HG03108 (cell line): ENCODE results near the gene CEP131.

Source experiments
- ATAC-seq: cut with Tn5 transposase; IDR thresholded peaks from one replicate; pipeline ENCODE4 v1.9.1; 2021; ENCODE audit warnings: moderate library complexity; ENCODE audit not compliant: unreplicated experiment

Gene CEP131

DNA sequence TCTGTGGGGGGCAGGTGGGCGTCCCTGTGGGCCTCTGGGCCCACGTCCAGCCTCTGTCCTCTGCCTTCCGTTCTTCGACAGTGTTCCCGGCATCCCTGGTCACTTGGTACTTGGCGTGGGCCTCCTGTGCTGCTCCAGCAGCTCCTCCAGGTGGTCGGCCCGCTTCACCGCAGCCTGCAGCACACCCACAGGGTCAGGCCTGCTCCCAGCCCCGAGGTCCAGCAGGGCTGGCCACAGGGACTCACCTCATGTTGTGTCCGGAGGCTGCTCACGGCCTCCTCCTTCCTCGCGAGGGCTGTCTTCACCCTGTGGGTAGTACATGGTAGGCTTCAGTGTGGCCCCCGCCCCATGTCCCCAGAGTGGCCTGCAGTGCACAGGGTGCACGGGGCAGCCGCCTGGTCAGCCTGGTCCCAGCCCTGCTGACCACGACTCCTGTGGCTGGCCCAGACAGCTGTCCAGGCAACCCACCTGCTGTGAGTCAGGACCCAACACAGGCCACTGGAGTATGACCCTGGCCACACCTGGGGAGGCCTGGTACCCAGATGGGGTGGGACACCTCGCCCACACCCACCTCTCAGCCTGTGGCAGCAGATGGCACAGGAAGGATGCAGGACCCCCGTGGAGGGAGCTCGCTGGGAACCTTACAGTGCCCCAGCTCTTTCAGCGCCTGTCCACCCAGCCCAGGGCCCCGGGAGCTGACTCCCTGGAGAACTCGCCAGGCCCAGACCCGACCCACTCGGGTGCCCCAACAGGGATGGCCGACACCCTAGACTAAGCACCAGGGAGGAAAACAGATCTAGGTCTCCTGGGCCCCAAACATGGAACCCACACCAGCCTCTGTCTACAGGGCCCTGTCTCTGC is 32.9 kb downstream of the CEP131 start:
- ATAC-seq: no peak

DNA sequence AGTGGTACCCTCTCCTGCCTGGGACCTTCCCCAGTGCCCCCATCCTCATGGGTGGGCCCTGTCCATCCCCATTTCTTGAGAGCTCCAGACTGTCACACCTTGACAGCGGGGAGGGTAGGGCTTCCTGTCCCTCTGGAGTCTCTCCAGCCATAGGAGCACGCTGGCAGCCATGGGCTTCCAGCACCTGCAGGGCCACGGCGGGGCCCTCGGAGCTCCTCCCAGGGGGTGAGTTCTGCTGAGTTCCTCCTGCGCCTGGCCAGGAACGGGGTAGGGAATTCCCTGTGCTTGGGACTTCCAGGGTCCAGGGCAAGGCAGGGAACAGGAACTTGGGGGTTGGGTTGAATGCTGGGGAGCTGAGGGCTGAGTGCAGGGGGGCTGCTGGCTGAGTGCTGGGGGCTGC is 33.7 kb downstream of the CEP131 start:
- no peak for ATAC-seq

DNA sequence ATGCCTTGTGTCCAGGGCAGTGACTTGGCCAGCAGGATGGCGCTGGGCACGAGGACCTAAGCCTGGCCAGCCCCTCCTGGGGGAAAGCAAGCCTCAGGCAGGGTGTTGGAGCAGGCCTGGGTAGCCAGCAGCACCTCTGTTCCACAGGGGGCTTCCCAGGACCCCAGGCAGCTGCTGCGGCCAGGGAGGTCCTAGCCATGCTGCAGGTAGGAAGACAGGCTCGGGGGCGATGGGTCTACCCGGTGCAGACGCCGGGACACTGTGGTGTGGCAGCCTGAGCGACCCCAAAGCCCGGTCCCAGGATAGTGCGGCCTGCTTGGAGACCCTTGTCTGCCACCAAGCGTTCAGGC is 34.3 kb downstream of the CEP131 start:
- ATAC-seq: no peak

DNA sequence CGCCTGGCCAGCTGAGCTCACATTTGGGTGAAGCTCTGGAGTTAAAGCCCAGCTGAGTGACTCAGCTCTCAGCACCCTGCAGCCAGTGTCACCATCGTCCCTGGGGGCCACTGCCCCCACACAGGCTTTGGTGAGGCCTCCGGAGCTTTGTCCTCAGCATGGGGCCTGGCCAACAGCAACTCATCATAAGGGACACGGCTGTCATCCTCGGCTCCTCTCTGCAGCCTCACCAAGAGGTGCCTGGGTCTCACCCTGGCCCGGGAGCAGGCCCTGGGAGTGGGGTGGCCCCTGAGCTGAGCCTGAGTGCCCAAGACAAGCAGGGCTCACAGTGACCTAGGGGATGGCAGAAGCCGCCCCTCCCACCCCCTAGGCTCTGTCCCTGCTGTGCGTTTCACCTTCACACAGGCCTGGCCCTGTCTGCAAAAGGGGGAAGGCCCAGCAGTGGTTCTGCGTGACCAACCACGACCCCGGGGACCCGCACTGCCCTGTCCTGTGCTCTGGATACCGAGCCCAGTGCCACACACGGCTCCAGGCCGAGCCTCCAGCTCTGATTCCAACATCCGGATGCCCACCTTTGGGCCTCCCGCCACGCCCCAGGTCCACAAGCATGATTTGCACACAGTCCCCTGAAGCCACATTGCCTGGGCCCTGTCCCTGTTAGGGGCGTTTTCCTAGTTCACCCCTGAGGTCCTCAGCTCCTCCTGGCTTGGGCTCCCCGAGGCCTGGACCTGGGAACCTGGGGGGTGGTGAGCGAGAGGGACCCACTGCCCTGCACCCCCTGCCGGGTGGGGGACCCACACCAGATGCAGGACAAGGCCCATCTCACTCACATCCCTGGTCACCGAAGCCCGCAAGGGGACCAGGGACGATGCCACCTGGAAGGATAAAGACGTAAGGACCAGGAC is 34.9 kb downstream of the CEP131 start:
- ATAC-seq: no peak

DNA sequence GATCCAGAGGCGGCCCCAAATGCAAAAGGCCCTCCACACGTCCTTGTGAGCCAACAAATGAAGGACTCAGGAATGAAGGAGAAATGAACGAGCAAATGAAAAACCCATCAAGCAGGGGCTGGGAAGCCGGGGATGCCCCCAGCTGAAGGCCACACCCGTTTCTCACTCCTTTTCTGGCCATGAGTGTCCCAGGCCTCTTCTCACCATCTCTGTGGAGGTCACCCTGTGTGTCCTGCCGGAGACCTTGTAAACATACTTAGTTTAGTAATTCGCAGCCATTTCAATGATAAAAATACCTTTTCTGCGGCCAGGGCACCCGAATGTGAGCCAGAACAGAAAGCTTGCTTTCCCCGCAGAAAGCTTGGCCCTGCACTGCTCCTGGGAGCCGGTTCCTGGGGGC is 35.6 kb downstream of the CEP131 start:
- no peak for ATAC-seq

DNA sequence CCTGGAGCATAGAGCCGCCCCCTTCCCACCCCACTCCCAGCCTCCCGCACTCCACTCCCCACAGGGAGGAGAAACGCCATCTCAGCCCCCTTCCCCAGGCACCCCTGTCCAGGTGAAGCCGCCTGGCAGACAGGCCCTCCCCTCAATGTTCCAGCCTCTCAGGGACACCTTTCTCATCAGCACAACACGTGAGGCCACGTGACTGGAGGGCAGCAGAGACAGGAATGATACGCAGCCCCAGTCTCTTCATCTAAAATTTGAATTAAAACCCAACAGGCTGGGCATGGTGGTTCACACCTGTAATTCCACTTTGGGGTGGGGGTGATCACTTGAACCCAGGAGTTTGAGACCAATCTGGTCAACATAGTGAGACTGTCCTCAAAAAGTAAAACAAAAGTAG is 36.6 kb downstream of the CEP131 start:
- no peak for ATAC-seq

DNA sequence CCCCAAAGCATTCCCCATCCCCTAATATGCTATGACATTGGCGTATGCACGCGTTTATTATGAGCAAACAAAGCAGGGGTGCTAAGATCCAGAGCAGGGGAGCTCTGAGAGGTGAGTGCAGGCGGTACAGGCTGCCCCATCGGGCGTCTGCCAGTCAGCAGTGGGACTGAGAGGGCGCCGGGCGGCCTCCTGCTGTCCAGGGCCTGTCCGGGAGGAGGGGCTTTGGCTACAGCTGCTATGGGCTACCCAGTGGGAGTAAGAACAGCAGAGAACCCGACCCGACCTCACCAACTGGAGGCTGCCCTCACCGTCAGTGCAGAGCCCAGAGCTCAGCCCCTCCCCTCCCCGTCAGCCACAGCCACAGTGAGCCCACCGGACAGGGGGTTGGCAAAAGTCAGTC is 38.2 kb downstream of the CEP131 start:
- ATAC-seq: no peak

DNA sequence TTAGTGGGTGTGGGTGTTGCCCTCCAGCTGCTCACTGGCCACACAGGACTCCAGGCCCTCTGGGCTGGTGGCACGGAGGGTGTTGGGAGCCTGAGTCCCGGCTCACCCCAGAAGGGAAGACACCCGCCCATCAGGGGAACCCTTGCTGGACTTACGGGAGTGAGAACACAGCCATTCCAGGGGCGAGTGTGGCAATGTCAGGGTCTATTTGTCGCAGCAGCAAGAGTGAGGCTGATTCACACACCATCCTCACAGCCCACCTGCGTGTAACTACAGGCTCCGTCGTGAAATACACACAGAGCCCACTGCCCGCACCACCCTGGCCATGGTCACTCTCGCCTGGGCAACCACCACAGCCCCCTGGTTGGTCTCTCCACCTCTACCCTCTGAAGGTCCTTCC is 39.0 kb downstream of the CEP131 start:
- ATAC-seq: no peak

DNA sequence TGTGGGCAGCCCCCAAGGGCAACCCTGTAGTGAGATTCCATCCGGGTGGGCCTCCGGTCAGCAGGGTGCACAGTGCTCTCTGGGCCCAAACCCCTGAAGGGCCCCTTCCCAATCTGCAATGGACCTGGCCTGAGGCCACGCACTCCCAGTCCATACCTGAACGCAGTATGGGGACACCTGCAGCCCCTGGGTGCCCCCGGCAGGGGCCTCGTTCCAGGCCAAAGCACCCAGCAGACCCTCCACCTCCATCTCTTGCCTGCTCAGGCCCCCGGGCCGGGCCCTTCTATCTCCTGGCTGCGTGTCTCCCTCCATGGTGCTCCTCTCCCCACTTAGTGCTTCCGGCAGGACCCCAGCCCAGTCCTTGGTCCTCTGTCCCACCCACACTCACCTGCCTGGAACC is 39.4 kb downstream of the CEP131 start:
- ATAC-seq: no peak

DNA sequence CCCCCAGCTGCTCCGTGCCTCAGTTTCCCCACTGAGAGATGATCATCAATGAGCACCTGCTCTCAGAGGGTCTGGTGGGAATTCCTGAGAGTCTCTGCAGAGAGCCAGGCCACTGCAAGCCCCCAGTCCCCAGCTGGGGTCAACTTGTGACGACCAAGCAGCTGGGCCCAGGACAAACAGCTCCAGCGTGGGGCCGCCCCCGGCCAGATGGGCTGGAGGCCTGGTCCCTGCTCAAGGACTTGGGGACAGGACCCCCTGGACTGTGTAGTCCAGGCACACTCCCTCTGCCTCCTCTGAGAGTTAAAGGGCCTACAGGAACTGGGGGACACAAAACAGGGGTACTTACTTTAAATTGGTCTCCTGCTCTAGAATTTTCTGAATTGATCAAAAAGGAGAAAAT is 40.2 kb downstream of the CEP131 start:
- ATAC-seq: no peak

DNA sequence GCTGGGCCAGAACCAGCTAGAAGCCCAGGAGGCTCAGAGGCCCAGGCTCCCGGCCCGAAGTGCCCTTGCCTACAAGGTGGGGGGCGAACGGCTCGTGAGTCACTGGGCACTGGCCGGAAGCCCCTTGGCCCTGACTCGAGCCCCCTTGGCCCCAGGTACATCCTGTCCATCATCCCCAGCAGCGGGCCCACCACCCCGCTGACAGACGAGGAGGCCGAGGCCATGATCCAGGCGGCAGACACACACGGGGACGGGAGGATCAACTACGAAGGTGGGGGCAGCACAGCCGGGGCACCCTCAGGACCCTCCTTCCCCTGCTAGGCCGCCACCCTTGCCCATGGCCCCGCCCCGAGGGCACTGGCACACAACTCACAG is 41.0 kb downstream of the CEP131 start:
- ATAC-seq: no peak

DNA sequence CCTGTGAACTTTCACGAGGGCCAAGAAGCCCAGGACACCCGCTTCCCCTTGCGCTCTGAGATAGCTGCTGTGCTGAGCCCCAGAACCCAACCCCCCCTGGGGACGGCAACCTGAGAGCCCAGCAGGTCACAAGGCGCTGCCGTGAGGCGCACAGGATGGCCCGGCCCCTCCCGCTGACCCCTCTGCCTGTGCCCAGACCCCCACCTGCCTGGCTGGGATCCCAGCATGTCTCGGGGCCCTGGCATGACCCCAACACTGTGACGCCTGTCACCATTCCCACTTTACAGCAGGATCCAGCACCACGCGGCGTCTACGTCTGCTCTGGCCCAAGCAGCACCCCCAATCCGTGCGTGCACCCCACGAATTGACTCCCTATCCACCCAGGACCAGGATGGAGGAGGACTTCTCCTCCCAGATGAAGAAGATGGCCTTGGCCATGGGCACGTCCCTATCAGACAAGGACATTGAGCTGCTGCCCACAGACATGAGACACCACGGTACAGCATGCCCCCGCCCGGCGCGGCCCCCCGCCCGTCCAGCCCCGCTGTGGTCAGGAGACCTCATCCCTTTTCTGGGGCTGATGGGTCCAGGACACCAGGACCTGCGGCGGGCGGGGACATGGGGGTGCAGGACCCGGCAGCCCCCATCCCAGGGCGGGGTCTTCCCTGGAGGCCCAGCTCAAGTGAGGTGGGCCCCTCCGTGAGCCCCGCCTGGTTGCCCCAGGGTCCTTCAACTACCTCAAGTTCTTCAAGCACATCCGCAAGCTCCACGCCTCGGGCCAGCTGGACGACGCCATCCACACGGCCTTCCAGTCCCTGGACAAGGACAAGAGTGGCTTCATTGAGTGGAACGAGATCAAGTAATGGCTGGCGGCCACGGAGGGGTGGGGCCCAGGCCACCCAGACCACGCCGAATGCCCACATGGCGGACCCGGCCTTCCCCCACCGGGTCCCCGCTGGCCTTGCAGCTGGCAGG is 41.6 kb downstream of the CEP131 start:
- no peak for ATAC-seq

DNA sequence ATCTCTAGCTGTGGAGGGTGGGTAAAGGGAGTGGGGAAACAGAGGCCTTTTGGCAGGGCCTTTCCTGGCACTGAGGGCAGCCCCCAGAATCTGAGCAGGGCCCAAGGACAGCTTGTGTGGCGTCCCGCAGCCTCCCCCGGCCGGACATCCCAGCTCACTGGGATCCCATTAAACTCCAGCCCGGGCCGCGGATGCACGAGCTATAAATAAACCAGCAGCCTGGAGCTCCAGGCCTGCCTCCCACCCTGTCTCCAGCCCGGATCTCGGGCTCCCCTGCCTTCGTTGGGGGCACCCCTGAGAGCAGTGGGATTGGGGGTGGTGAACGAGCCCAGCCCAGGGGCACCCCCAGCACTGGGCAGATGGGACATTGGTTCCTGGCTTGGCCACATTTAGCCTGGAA is 42.9 kb downstream of the CEP131 start:
- ATAC-seq: no peak

DNA sequence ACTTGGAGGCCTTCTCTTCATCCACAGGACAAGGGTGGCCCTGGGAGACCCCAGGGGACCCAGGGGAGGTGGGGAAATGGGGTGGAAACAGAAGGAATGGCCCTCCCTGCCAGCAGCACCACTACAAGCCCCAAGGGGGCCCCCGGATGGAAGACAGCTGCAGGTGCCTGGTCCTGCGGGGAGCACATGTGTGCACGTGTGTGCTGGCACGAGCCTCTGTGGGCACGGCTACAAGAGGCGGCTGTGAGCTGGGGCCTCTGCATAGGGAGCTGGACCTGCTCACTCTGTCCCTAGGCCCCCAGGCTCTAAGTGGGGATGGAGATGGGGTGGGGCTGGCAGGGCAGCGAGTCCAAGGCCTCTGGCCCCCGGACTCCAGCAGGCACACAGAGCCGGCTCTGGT is 43.5 kb downstream of the CEP131 start:
- ATAC-seq: no peak

DNA sequence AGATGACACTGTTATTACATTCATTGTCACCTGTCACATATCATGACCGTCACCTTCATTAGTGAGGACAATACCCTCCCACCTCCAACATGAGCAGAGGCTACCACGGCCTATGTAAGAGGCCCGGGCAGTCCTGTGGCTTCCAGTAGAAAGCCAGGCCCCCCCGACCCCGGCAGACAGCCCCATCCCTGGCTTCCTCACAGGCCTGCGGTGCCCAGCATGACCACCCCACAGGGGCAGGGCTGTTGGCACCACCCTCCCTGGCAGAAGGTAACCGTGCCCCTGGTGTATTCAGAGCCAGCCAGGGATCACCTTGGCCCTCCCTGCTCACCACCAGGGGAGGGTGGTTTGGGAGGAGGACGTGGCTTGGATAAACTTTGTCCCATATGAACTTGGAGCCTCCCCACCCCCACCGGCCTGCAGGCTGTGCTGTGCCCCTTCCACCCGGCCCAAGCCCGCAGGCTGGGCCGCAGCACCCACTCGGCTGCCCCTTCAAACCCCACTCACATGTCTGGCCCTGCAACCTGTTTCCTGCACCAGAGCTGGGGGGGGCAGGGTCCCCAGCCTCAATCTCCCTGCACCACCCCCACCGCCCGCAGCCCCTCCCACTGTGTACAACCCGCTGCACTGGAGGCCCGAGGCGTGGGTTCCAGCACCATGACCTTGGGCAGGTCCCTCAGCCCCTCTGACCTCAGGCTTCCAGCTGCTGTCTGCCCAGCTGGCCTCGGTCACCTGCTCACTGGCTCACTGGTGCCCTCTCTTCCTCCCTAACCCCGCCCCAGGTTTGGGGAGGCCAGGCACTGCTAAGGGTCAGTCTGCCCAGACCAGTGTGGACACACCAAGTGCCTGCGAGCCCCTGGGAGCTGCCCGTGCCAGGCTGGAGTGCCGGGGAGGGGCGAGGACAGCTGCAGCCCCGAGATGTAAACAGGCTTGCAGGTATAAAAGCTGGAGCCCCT is 44.4 kb downstream of the CEP131 start:
- no peak for ATAC-seq

DNA sequence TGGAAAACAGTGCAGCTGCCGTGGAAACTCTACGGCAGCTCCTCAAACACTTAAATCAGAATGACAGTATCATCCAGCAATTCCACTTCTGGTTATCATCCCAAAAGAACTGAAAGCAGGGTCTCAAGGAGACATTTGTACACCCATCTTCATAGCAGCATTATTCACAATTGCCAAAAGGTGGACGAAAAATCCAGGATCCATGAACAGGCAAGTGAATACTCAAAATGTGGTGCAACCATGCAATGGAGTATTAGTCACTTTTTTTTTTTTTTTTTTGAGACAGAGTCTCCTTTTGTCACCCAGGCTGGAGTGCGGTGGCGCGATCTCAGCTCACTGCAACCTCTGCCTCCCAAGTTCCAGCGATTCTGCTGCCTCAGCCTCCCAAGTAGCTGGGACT is 46.1 kb downstream of the CEP131 start:
- no peak for ATAC-seq

DNA sequence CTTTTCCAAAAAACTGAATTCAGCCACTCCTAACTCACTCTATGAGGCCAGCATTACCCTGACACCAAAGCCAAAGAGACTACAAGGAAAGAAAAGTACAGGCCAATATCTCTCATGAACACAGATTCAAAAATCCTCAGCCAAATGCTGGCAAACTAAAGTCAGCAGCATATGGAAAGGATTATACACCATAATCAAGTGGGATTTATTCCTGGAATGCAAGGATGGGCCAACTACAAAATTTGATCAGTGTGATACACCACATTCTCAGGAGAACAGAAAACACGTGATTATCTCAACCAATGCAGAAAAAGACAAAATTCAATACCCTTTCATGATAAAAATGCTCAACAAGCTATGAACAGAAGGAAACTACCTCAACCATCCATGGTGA is 49.0 kb downstream of the CEP131 start:
- ATAC-seq: no peak

DNA sequence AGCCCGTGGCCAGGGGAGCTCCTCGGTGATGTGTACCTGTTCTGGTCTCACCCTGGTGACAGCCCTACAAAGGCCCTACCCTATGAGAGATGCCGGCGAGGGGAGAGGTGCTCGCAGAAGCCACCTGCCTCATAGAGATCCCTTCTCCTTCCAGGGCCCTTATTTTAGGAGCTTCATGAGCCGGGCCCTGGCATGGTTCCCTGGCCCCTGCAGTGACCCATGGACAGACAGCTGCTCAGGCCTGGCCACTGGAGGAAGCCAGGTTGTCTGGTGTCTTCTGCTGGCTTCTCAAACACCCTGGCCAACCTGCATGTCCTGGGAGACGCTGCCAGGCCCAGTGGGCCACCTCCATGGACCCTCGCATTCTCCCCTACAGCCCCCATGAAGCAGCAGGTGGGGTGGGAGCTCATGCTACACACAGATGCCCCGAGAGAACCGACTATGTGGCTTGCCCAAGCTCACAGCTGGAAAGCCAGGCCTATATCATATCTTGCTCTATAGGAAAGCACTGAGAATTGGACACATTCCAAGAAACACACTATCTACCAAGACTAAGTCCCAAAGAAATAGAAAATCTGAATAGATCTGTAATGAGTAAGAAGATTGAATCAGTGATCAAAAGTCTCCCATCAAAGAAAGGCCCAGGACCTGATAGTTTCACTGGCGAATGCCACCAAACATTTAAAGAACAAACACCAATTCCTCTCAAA is 49.6 kb downstream of the CEP131 start:
- ATAC-seq: no peak

DNA sequence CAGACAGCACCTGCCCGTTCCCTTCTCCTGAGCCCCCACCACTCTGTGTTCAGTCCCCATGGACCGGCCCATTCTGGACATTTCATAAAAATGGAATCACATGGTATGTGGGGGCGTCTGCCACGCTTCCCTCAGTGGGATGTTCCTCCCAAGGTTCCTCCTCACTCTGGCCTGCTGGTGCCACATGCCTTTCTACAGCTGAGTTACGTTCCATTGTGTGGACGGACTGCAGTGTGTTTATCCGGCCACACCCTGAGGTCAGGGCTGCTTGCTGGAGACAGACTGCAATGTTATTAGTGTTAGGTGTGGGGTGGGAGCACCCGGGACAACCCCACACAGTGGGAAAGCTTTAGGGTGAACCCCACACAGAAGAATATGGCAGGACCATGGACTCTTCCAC is 50.8 kb downstream of the CEP131 start:
- ATAC-seq: no peak
